Left lung (tissue), 10 donors: Measurements from ENCODE around the gene SPP2. TPM values are rescaled to one million over a fixed set of nuclear protein-coding genes. Genes with fewer than 3 reads are reported as not detected.

Experiments
- ATAC-seq: fragments of 200-7000 bp; cut with Tn5 transposase; one replicate; pipeline ENCODE4 v1.9.1; 2020; ENCODE audit warnings: moderate library complexity
- DNase-seq, 4 donors: peaks; one replicate each; pipeline ENCODE4 v3.0.0-alpha.2; 2013 to 2020
- H3K27ac ChIP-seq, 2 donors: fragments of 200-600 bp; sonication (generic) in 1 of 2; one replicate each; pipeline versions ENCODE4 v1.5.0 to v1.8.0; 2020 to 2021
- H3K27me3 ChIP-seq, 2 donors: fragments of 200-600 bp; sonication (generic) in 1 of 2; one replicate each; pipeline versions ENCODE4 v1.5.0 to v1.8.0; 2020 to 2021
- H3K36me3 ChIP-seq, 2 donors: fragments of 200-600 bp; sonication (generic) in 1 of 2; one replicate each; pipeline versions ENCODE4 v1.5.0 to v1.8.0; 2020 to 2021
- H3K4me1 ChIP-seq, 2 donors: fragments of 200-600 bp; one replicate each; pipeline ENCODE4 v1.8.0; 2021
- H3K4me3 ChIP-seq, 2 donors: fragments of 200-600 bp; sonication (generic) in 1 of 2; one replicate each; pipeline versions ENCODE4 v1.5.0 to v1.8.0; 2020 to 2021; ENCODE audit warnings: mild to moderate bottlenecking in 1 of 2
- H3K9me3 ChIP-seq, 2 donors: fragments of 200-600 bp; sonication (generic) in 1 of 2; one replicate each; pipeline versions ENCODE4 v1.5.0 to v1.8.0; 2020 to 2021
- CTCF ChIP-seq, 2 donors: fragments of 200-600 bp; sonication (generic) in 1 of 2; IDR thresholded peaks; one replicate each; pipeline versions ENCODE4 v1.5.0 to v1.8.0; 2021; ENCODE audit warnings: antibody characterized with exemption in 2 of 2
- intact Hi-C, 2 donors: fragments of 100-400 bp; cut with DNase I; formaldehyde crosslinking; loops; one replicate each; pipeline versions ENCODE4 v1.11.2 to v1.14.2; 2022
- polyA plus RNA-seq, 6 donors: library from polyadenylated mRNA; unstranded; fragments of 120-200 nt; gene quantifications; one replicate each; pipeline ENCODE4 v1.2.1, GENCODE V29; 2013; ENCODE audit not compliant: insufficient read length in 6 of 6
- total RNA-seq, 2 donors: library from RNA; stranded (reverse); fragmentation: NEBNext Ultra II Directional; extraction: Animal tissue kit (Norgen Biotek cat#: 25700); gene quantifications; one replicate each; pipeline ENCODE4 v1.2.1, GENCODE V29; 2021
- donor health status: DM: no; HTN: yes; CAD: no.
- donor health status: DM: no; HTN: no; CAD: no.

SPP2 gene
- total and polyA plus RNA-seq, 8 donors: not detected

GRCh38 chr2:234047361-234047760 is 3.1 kb upstream of the SPP2 start:
- peaks cover 0 to 8% of the 10 kb centered on the region in 2 donors for H3K27me3 ChIP-seq
- intact Hi-C loops: no loop called here
- H3K9me3 ChIP-seq: no peaks in the 10 kb centered on the region
- H3K4me1 ChIP-seq: no peaks in the 10 kb centered on the region
- TF ChIP-seq CTCF (IDR thresholded peaks at IDR 0.05): no peak
- ATAC-seq (no peak), DNase-seq (no peak)
- H3K36me3 ChIP-seq: no peaks in the 10 kb centered on the region
- no peak overlapping the region for H3K4me3 ChIP-seq
- H3K27ac ChIP-seq: no peak overlapping the region

- no peaks in the 10 kb centered on the region for H3K36me3 ChIP-seq
- no peak overlapping the region for H3K27ac ChIP-seq
- H3K4me3 ChIP-seq: no peak overlapping the region
- DNase-seq (no peak), ATAC-seq (peak; percentile 63)
- no peak for TF ChIP-seq CTCF (IDR thresholded peaks at IDR 0.05)
- H3K9me3 ChIP-seq: no peaks in the 10 kb centered on the region
- intact Hi-C loops: no loop called here
- H3K27me3 ChIP-seq: peaks cover 0 to 8% of the 10 kb centered on the region in 2 donors
- H3K4me1 ChIP-seq: no peaks in the 10 kb centered on the region
Measured at GRCh38 chr2:234048049-234048448, 2.5 kb upstream of the SPP2 start.

- Histone ChIP-seq H3K9me3 (no peaks in the 10 kb centered on the region), H3K36me3 (no peaks in the 10 kb centered on the region), H3K27ac (no peak overlapping the region), H3K4me1 (no peaks in the 10 kb centered on the region), H3K4me3 (no peak overlapping the region), H3K27me3 (peaks cover 0 to 8% of the 10 kb centered on the region in 2 donors)
- DNase-seq (no peak), ATAC-seq (no peak)
- TF ChIP-seq CTCF (IDR thresholded peaks at IDR 0.05): no peak
- intact Hi-C loops: no loop called here
Measured at GRCh38 chr2:234051374-234052070, 1.0 kb downstream of the SPP2 start.

- intact Hi-C loops: no loop called here
- H3K27me3 ChIP-seq: no peaks in the 10 kb centered on the region
Measured at GRCh38 chr2:234058881-234059280, 8.4 kb downstream of the SPP2 start.

GRCh38 chr2:234060236-234060635 is 9.7 kb downstream of the SPP2 start:
- no peak for TF ChIP-seq CTCF (IDR thresholded peaks at IDR 0.05)

More at GRCh38 chr2:234058881-234059280, 8.4 kb downstream of the SPP2 start:
- TF ChIP-seq CTCF (IDR thresholded peaks at IDR 0.05): no peak
- ATAC-seq (no peak), DNase-seq (no peak)
- no peaks in the 10 kb centered on the region for H3K4me1 ChIP-seq
- H3K4me3 ChIP-seq: no peak overlapping the region
- H3K9me3 ChIP-seq: no peaks in the 10 kb centered on the region
- H3K36me3 ChIP-seq: no peaks in the 10 kb centered on the region
- no peak overlapping the region for H3K27ac ChIP-seq

More at GRCh38 chr2:234060236-234060635, 9.7 kb downstream of the SPP2 start:
- Histone ChIP-seq H3K4me3 (no peak overlapping the region), H3K36me3 (no peaks in the 10 kb centered on the region), H3K4me1 (no peaks in the 10 kb centered on the region), H3K27ac (no peak overlapping the region), H3K27me3 (no peaks in the 10 kb centered on the region), H3K9me3 (no peaks in the 10 kb centered on the region)
- ATAC-seq (no peak), DNase-seq (no peak)
- intact Hi-C loops: no loop called here
